Measurements from ENCODE around the gene ARHGAP22.

ARHGAP22 gene

GRCh38 chr10:48550071-48550691 is 54.7 kb downstream of the ARHGAP22 start:
- no peak for DNase-seq

DNA sequence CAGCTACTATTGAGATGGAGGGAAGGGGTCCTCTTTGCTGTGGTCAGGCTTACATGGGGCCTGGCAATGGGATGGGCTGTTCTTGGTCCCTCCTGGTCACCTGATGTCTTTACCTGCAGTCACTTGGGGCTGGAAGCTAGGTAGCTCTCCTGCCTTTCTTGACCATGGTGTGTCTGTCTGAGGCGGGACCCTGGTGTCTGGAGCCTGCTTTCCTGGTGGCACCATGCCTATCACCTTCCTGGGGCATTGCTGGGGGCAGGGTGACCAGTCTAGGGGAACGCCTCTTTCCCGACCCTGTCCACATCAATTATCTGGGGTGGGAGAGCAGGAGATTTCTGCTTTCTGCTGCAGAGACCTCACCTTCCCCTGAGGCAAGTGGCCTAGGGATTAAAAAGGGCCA is 55.6 kb downstream of the ARHGAP22 start:
- DNase-seq, result no peak

GRCh38 chr10:48548531-48549135 is 56.2 kb downstream of the ARHGAP22 start:
- DNase-seq, result no peak

GRCh38 chr10:48547981-48548380 is 56.9 kb downstream of the ARHGAP22 start:
- no peak for DNase-seq

DNA sequence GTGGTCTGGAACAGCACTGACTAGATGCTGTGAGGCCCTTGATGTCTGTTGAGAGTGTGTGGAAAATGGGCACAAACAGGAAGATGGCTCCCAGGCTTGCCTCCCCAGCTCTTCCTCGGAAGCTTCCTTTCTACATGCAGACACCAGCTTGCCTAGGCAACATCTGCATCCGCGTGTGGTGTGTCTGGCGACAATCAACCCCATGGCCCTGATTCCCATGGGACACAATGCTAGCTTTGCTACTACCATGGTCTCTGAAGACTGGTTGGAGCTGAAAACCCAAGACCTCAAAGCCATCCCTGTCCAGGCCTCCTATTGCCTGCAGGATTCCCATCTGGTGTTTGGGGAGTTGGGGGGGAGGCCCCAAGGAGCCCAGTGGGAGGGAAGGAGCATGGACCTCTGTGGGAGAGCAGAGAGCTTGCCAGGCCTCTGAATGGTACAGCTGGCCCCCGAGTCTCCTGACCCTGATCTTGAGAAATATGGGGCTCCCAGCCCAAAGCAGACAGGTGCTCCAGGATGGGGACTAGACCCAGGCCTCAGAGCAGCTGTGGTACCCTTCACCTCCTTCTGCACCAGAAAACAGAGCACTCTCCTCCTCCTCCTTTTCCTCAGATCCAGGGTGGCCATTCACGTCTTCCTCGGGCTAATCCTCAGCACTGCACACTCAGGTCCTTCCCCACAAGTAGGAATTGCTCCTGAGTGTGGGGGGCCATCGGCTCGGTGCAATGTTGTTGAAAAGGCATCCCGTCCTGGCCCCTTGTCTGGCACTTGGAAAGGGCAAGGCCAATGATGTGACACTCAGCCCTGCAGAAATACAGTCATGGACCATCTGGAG is 57.6 kb downstream of the ARHGAP22 start:
- DNase-seq, result no peak

- no peak for DNase-seq
Measured at GRCh38 chr10:48545462-48546145, 59.3 kb downstream of the ARHGAP22 start.

DNA sequence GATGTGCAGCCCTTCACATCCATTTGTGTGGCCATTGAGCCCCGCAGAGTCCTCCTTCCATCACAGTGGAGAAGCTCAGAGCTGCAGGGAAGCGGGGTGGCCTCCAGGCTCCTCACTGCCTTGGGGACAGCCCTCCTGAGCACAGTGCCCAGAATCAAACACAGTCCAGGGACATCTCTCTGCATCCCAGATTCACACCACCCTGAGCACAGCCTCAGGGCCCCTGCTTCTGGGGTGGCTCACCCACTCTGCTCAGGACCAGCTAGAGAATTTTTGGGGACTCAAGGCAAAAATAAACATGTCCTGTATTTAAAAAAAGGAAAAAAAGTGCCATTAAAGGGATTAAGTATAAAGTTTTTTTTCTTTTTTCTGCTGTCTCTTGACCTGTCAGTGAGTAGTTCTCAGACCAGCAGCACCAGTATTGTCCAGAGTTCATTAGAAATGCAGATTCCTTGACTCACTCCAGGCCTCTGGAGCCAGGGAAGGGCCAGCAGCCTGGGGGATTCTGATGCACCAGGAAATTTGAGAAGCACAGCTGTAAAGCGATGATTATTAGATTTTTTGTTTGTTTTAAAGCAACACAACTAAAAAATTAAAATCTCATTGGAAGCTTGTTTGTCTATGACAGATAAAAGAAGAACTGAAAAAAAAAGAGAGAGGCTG is 61.6 kb downstream of the ARHGAP22 start:
- no peak for DNase-seq

GRCh38 chr10:48542471-48543181 is 62.2 kb downstream of the ARHGAP22 start:
- no peak for DNase-seq

DNA sequence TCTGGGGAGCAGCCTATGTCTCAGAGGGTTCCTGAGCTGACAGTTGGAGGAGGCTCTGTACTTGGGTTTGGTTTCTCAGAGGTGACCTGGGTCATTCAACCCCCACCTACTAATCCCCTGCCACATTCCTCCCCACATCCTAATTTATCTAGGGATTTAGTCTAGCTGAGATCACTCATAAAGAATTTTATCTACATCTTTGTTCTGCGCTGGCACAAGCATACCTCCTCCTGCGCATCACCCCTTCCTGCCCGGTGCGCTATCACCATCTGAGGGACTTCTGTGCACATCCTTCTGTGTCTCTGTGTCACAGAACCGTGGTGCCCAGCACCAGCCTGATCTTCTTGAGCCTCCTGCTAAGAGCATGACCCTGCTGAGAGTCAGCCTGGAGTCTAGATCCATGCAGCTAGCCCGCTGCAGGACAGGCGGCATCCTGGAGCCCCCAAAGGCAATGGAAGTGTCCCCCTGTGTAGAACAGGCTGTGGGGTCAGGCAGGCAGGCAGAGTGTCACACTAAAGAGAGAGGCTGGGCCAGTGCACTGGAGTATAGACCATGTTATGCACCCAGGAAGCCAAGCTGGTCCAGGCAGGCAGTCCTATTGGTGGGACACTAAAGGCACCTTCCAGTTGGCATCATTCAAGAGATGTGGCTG is 63.6 kb downstream of the ARHGAP22 start:
- DNase-seq, result no peak

DNA sequence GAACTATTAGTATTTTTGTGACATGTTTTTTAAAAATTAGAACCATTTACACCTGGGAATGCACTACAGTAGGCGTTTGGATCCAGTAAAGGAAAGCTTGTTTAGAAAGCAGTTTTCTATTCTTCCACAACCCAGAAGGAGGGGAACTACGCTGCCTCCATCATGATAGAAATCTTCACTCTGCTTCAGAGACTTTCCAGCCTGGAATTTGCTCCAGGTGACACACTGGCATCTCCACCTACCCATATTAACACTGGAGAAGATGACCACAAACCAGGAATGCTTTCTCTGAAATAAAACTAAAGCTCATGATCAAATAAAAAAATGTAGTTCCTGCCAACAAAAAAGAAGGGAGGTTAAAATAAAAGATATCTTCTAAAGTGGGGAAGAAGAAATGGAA is 66.3 kb downstream of the ARHGAP22 start:
- no peak for DNase-seq

DNA sequence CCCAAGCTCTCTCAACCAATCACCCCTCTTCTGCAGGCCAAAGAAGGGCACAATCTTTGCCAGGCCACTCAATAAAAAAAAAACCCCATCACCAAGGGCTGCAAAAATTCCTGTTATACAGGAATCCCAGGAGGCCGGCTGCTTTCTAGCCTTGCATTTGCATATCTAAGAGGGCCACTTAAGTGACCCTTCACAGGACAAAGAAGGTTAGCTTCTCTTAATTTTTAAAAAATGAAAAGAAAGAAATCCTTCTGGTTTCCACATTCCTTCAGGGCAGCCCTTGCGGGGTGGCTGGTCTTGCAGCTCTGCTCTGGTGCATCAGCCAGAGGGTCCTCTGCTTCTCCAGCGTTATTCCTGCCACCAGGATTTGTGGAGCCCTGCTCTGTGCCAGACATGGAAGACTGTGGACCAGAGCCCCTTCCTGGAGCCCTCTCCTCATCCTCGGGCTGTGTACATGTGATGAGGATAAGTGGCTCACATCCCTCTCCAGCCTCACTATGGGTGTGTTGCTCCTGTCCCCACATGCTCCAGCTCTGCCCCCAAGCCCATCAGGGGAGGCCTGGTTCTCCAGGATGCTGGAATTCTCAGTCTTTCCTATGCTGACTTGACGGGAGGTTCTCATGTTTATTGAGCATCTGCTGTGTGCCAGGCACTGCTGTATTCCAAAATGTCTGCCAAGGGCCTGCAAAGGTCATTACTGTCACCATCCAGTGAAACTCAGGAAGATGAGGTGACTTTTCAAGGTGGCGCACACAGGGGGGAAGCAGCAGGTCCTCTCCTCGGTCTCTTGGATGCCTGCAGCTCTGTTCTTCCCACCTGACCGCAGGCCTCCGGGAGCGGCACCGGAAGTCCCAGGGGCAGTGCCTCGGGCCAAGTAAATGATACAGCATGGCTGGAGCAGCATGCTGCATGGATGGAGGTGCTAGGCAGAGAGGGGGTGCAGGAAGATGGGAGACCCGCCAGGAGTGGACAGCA is 67.7 kb downstream of the ARHGAP22 start:
- no peak for DNase-seq

DNA sequence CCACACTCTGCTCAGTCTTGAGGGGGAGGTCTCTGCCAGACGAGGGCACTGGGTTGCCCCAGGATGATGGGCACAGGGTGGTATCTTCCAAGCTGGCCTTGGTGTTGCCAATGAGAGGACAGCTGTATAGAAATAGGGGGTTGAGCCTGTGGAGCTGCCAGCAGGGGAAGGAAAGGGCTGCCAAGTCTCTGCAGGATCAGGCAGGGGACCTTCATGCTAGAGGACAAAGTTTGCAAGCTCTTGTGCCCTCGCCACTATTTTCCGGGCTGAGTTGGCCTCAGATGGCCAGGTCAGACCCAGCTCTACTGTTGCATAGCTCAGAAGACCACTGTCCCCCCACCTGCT is 68.7 kb downstream of the ARHGAP22 start:
- no peak for DNase-seq

- no peak for DNase-seq
Measured at GRCh38 chr10:48535416-48536155, 69.3 kb downstream of the ARHGAP22 start.

DNA sequence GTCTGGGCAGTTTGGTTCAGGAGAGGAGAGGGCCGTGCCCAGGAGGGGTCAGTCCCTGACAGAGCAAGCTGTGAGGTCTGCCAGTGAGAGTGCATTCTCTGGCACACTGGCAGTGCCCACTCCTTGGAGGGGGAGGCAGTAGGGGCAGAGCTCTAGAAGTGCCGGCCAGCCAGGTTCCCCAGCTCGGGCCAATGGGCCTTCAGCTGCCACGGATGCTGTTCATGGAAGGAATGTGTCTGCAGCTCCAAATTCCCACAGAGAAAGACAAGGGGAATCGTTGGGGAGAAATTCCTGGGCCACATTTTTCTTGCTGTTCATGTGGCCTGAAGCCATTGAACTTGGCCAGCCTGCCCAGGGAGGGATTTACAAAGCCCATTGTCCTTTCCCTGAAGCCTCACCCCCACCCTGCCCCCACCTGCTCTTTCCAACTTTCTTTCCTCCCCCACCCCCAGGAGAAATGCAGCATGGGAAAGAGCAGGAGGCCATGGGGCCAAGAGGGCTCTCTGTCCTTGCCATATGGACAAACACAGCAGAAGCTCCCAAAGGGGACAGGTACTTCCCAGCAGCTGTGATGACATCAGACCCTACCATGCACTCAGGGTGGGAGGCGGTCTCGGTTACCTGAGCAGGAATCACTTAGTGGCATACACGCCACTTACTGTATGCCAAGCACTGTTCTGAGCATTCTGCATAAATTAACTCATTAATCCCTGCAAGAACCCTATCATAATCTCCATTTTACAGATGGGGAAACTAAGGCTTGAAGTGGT is 70.7 kb downstream of the ARHGAP22 start:
- DNase-seq, result no peak

GRCh38 chr10:48533540-48533939 is 71.3 kb downstream of the ARHGAP22 start:
- DNase-seq, result no peak

GRCh38 chr10:48531486-48531885 is 73.4 kb downstream of the ARHGAP22 start:
- DNase-seq, result no peak

- DNase-seq, result no peak
Measured at GRCh38 chr10:48529331-48529730, 75.5 kb downstream of the ARHGAP22 start.

GRCh38 chr10:48527756-48528155 is 77.1 kb downstream of the ARHGAP22 start:
- no peak for DNase-seq
